HG02678 (cell line): Measurements from ENCODE around the gene ARHGEF3.

Experiments used
- ATAC-seq: cut with Tn5 transposase; IDR thresholded peaks from one replicate; pipeline ENCODE4 v1.9.1; 2021; ENCODE audit warnings: mild to moderate bottlenecking, moderate library complexity; ENCODE audit not compliant: unreplicated experiment

ARHGEF3 gene

DNA sequence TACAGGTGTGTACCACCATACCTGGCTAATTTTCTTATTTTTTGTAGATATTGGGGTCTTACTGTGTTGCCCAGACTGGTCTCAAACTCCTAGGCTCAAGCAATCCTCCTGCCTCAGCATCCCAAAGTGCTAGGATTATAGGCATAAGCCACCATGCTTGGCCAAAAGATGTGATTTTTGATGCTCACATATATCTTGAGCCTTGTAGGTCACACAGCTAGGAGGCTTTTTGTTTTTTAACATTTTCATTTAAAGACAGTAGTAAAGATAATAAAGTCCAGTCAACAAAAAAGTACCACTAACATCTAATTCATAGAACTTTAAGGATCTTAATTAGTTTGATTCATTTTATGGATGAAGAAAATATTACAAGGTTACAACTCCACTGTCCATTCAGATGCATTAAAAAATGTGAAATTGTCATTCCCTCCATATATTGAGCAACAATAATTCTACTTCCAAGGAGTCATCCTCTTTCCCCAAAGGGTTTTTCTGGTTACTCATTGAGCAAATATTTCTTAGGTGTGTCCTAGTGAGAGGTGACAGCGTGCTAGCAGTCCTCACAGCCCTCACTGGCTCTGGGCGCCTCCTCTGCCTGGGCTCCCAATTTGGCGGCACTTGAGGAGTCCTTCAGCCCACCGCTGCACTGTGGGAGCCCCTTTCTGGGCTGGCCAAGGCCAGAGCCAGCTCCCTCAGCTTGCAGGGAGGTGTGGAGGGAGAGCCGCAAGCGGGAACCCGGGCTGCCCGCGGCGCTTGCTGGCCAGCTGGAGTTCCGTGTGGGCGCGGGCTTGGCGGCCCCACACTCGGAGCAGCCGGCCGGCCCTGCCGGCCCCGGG lies 110.4 kb downstream of the ARHGEF3 start:
- no peak for ATAC-seq

DNA sequence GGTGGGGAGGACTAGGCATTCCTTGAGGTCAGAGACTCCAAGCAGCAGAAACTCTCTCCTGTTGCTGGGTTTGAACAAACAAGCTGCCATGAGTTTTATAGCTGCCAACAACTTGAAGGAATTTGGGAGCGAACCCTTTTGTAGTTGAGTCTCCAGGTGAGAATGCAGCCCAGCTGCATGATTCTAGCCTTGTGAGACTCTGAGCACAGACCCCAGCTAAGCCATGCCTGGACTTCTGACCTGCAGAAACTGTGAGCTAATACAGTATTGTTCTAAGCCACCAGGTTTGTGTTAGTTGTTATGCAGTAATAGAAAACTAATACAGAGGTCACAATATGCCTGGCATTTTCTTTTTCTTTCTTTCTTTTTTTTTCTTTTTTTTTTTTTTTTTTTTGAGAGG lies 112.4 kb downstream of the ARHGEF3 start:
- ATAC-seq = no peak

GRCh38 chr3:56688191-56688590 lies 113.6 kb downstream of the ARHGEF3 start:
- no peak for ATAC-seq

DNA sequence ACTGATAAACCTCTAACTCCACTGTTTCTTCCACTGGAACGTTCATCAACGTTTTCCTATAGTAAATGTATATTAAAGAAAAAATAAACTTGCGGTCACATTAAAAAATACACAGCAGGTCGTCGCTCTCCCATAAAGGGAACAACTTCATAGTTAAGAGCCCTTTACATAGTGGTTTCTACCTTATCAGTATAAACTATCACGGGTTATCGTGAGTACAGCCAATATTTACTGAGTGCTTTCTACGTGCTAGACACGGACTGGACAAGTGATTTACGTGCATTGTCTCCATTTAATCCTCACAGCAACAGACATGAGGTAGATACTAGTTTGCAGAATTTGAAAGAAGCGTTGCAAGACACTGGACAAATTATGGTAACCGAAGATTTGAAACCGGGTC lies 117.7 kb downstream of the ARHGEF3 start:
- ATAC-seq = no peak

GRCh38 chr3:56683122-56683817 lies 118.5 kb downstream of the ARHGEF3 start, which contains the start of gene TASOR:
TSS of gene TASOR (minus strand) at chr3:56683265. CDS start at chr3:56683006, 259 bp downstream.
- ATAC-seq = peak; percentile 77

DNA sequence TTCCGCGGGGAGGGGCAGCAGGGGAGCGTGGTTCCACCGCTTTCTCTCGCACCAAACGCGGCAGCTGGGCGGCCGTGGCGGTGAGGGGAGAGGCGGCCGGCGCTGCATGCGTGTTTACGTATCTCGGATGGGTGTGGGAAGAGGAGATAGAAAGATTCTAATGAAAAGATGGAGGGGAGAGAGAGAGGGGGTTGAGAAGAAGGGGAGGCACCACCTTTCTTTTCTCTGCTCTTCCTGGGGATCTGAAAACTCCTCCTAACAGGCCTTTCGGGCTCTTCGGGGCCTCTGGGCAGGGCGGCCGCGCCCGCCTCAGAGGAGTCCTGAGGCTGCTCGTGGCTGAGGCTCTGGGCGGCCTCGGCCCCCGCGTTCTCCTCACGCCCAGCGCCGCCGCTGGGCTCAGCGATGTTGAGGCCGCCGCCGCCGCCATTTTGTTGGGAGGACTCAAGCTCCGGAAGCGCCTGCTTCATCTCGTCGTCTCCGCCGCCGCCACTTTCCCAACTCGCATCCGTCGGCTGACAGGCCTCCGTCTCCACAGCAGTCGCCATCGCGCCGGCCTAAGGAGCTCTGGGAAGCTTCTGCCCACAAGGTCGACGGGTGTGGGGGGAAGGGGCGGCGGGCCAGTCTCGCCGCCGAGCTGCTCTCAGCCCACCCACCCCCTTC lies 119.2 kb downstream of the ARHGEF3 start:
- ATAC-seq = peak; percentile 68

DNA sequence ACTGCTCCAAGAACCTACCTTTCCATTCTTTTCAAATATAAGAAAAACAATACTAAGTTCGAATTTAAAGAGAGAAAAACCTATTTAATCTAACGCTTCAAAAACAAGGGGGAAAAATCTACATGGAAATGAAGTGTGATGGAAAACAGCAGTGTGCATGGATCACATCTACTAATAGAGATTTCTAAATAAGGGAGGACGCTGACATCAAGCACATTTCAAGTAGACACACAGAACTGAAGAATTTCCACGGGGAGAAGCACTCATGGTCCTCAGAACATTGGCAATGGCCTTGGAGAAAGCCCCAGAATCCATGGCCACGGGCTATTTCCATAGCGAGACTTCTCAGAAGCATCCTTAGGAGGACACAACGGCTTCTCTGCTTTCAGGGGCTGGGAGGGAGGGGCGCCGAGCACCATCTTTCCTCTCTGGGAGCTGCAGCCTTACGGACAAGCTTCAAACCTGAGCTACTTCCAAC lies 119.7 kb downstream of the ARHGEF3 start:
- ATAC-seq = no peak

DNA sequence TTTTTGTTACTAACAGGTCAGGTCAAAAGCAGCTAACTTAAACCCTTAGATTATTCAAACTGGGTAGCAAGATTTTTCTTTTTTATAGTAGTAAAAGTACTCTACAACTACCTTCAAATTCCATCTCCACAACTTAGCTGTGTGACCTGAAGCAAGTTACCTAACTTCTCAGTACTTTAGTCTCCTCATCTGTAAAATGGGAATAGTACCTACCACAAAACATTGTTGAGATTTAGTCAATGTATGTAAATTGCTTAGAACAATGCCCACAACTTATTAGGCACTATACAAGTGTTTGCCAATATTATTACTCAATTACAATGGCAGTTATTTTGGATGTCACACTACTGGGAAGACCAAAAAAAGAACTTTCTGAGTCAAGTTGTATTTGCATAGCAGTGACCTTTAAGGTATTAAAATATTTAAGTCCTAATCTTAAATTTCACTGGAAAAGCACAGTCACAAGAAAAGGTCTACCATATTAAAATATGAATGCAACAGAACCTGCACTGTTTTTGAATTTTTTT lies 121.6 kb downstream of the ARHGEF3 start:
- no peak for ATAC-seq
